AG10803 (cell line): ENCODE measurements around the gene FAM174B.

Experiments
- DNase-seq: peaks from one replicate; pipeline ENCODE4 v3.0.0; 2010; ENCODE audit warnings: low read depth
- H3K4me3 ChIP-seq: 2 replicates; pipeline ENCODE4 v1.5.1; 2011; ENCODE audit warnings: mild to moderate bottlenecking, low read length, control low read depth
- TF ChIP-seq, protein P1 (sequence below): conservative IDR thresholded peaks from 2 replicates; pipeline ENCODE4 v1.5.1; 2011; ENCODE audit warnings: mild to moderate bottlenecking, low read length, control low read depth, inconsistent platforms

Gene FAM174B

DNA sequence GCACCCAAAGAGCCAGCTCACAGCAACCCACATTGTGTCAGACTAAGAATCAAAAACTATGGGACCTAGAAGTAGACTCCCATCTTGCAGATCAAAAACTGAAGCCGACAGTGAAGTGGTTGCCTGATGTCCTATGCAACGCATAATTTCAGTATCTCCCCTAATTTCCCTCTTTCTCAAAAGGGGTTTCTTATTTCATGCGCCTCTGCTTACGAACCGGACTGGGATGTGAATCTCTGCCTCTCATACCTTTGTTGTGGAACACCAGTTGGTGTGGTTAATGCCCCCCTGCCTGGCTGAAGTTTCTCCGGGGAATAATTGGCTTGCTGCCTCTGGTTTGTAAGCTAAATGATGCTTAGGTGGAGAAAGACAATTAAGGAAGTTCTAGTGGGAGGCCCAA is 514 bp upstream of the FAM174B start:
- no peak overlapping the region for H3K4me3 ChIP-seq
- TF ChIP-seq, protein P1, sequence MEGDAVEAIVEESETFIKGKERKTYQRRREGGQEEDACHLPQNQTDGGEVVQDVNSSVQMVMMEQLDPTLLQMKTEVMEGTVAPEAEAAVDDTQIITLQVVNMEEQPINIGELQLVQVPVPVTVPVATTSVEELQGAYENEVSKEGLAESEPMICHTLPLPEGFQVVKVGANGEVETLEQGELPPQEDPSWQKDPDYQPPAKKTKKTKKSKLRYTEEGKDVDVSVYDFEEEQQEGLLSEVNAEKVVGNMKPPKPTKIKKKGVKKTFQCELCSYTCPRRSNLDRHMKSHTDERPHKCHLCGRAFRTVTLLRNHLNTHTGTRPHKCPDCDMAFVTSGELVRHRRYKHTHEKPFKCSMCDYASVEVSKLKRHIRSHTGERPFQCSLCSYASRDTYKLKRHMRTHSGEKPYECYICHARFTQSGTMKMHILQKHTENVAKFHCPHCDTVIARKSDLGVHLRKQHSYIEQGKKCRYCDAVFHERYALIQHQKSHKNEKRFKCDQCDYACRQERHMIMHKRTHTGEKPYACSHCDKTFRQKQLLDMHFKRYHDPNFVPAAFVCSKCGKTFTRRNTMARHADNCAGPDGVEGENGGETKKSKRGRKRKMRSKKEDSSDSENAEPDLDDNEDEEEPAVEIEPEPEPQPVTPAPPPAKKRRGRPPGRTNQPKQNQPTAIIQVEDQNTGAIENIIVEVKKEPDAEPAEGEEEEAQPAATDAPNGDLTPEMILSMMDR, result no peak
- DNase-seq, result no peak

DNA sequence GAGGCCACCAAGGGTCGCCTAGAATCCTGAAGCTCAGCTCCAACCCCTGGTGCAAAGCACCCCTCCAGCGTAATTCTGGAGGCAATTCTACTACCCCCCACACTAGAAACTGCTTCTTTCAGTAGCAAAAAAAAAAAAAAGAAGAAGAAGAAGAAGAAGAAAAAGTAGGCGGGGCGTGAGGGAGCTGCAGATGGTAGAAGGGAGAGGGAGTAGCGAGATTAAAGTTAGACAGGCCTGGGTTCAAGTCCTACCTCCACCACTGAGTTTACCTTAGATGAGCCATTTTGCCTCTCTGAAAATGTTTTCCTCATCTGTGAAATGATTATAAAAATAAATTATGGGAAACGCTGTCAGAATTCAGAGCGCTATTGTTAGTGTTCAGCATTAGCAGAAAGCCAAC is 913 bp downstream of the FAM174B start:
- DNase-seq, result no peak
- H3K4me3 ChIP-seq, result no peak overlapping the region; the same call in 1 of the 2 replicates
- TF ChIP-seq, protein P1, result no peak

DNA sequence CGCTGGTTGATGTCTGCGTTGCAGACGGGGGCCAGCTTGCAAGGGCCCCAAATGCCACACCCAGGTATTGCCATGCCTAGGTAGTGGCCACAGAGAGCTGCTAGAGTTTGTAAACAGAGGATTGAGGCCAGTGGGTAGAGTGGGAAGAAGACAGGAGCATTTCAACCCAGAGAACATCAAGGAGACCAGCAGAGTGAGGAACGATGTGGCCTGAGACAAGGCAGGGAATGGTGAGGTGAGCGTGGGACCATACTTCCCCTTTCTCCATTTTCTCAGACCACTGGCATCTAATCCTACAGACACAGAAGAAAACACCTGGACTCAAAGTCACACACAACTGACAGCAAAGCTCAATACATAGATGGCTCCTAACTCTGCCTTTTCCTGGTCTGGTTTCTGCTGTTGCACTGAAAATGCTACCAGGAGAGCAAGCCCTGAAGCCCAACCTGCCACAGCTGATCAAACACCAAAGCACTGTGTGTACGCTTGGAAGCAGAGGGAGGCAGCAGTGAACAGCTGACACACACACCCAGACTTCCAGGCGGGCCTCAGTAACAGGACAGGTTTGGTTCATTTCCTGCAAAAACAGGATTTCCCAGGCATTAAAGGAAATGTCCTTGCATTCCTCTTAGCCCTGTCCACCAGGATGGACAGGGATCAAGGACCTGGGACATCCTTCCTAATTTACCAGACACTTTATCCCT is 1.6 kb downstream of the FAM174B start:
- H3K4me3 ChIP-seq, result no peak overlapping the region
- peak; percentile 8 for DNase-seq
- TF ChIP-seq, protein P1, result 0 out of 2 replicates have a peak, but pooled peaks have one; percentile 9

DNA sequence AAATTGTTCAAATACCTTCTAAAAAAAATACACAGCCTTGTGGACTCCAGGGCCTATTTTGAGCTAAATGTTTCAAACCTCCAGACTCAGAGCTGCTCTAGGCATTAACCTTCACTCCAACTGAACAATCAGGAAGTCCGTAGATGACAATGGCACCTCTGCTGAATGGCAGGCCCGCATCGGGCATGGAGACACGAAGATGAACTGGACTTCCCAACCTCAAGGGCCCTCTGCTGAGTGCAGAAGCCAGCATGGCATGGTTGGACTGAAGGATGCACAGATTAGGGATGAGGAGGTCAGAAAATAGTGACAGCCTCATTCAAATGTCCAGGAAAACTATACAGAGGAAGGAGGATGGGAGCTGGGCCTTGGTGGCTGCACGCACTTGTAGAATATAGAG is 2.2 kb downstream of the FAM174B start:
- DNase-seq, result no peak
- TF ChIP-seq, protein P1, result no peak

DNA sequence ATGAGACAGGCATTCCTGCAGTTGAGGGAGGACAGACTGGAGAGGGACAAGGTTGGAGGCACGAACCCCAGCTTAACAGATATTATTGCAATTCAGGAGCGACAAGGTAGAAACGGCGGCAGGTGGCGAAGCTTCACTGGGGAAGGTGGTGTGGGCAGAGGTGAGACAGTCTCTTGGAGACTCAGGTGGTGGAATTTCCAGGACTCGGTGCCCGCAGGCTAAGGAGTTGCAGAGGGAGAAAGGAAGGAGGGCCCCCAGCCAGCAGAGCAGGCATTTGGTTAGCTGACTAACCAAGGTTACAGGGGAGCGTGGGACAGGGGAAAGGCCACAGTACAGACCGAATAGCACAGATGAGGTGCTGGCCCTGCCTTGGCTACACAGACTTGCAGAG is 3.0 kb downstream of the FAM174B start:
- TF ChIP-seq, protein P1, result no peak
- DNase-seq, result no peak
- no peak overlapping the region for H3K4me3 ChIP-seq

More for the DNA sequence above, 2.2 kb downstream of the FAM174B start:
- no peak overlapping the region for H3K4me3 ChIP-seq

DNA sequence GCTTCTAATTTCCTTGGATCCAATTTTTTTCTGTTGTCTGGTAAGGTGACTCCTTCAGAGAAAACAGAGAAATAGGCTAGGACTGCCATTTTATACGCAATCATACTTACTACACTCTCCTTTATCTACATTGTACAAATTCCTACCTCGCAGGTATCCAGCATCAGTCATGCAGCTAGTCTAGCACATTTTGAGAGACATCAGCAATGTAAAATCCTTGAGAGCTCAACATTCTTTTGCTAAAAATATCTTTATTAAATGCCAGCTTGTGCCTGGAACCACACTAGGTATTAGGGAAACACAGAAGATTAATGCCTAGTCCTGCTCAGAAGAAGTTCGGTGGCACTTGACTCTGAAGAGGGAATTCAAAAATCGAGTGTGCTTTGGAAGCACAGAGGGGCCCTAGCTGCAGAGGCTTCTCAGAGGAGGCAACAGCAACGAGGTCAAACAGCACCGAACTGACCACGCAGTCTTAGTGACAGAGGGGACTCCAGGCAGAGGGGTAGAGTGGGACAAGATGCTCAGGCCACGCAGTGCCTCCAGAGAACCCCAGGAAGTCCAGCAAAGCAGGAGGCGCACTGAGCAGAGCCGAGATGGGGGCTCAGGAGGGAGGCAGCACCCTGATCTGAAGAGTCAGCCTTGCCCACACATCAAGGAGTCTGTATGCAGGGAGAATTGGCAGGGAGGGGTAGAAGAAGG is 3.5 kb downstream of the FAM174B start:
- TF ChIP-seq, protein P1, result no peak
- DNase-seq, result no peak
- H3K4me3 ChIP-seq, result no peak overlapping the region

DNA sequence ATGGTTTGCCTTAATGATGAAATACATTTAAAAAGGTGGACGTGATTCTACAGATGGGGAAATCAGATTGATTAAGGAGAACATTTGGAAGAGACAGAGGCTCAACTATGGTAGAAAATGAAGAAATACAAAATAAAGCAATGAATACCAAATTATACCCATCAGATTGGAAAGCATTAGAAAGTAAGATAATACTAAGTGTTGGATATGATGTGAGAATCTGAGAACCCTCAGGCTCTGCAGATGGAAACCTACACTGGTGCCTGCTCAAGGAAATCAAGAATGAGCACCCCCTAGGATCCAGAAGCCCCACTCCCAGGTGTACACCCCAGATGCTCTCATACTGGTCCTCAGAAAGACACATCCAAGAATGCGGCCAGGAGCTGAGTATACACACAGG is 4.6 kb downstream of the FAM174B start:
- DNase-seq, result no peak
- no peak overlapping the region for H3K4me3 ChIP-seq
- TF ChIP-seq, protein P1, result no peak
